ENCODE measurements around the gene ARF6.
"Not testable (repeated sequence)": the region's sequence is repeated elsewhere in the genome, so short reads cannot be mapped to it uniquely, and the experiment has no call there.

ARF6 gene

DNA sequence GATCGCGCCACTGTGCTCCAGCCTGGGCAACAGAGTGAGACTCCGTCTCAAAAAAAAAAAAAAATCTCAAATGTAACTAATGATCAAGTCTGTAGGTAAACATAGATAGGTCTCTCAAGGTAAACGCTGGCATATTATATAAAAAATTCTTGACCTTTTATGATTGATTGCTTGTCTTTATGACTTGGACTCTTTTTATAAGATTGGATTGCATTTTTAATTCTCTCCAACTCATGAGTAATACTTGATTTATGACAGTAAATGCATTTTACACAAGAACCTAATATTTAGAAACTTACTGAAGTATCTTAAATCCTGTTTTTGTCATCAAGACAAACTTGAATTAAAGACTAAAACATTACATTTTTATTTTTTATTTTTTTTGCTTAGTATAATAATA is 16.1 kb downstream of the ARF6 start:
- DNase-seq: no peak

DNA sequence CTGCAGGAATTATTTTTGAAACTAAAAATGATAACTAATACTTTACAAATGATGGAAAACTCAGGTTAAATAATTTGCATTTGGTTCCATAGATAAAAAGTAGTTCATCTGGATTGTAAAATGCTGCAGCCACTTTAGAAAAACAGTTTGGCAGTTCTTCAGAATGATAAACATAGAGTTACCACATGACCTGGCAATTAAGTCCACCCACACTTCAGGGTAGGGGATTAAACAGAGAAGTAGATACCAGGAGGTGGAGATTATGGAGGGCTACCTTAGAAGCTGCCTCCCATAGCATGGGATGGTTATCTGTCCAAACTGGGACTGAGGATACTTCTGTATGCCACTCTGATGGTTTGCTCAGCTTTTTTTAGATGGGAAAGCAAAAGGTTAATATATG is 22.2 kb downstream of the ARF6 start:
- DNase-seq: no peak

DNA sequence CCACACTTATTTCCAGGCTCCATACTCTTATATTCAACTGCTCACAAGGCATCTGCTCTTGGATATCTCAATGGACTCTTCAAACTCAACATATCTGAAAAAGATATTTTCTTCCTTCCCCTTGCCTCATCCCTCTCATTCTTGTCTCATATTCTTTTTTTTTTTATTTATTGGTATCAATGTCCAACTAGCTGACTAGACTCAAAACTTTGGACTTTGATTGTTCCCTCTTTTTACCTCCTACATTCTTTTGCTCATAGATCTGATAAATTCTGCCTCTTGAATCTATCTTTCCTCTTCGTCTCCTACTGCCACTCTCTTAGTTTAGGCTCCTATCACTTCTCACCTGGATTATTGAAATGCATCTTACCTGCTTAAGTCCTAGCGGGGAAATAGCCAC is 25.8 kb downstream of the ARF6 start:
- DNase-seq: no peak

DNA sequence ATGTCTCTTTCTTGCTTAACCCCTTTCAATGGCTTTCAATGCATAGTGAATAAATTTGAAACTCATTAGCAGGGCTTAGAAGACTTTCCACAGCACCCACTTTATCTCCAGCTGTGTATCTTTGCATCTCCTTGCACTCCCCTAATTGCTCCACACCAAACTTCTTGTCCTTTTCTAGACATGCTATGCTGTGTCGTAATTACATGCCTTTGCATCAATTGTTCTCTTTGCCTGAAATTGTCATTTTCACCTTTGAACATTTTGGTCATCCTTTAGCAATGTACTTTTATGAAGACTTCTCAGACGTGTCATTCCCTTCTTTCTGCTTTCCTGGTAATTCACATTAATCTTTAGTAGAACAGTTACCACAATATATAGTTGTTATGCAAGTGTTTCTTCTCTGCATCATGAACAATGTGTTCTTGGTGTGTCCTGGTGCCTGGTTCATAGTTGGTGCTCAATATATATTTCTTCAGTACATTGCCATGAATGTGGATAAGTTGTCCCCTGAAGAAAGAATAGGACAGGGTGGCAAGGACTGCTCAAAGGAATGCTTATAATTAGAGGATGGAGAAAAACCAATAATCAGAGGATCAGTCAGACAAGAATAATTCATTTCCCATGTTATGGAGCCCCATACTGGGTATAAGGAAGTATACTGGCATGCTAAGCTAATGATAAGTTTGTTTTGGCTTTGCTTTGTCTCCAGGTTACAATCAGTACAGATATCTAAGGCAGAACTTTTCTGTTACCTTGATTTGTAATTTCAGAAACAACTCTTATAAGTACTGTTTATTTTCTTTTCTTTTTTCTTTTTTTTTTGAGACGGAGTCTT is 27.2 kb downstream of the ARF6 start:
- no peak for DNase-seq

DNA sequence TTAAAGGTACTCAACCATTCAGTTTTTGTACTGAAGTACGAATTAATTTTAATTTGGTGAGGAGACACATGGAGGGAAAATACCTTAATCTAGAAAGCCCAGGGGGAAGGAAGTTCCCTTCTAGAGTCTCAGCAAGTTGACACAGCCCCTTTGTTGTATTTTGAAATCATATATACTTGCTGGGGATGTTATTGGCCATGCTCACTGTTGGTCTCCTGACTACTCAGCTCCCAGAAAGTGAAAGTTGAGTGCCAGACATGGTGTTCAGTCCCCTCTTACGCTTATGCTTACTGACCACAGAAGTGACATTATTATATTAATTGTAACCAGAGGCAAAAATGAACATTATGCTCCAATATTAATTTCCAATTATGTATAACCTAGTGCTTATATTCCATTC is 28.1 kb downstream of the ARF6 start:
- DNase-seq: no peak

DNA sequence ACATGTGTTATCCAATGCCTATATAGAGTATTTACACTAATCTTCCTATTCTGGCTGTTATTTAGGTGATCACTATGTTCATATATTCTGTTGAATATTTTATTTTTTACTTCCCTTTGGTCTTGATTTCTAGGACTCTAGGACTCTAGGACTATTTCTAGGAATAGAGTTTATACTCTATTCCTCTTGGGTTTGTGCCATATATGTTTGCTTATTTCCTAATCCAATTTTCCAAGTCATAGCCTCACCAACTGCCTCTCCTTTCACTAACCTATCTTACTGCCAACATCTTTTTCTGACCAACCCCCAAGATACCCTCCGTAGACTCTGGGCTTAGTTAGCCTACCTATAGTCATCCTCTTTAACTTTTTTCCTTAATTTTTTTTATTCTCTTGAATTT is 28.5 kb downstream of the ARF6 start:
- DNase-seq: no peak

DNA sequence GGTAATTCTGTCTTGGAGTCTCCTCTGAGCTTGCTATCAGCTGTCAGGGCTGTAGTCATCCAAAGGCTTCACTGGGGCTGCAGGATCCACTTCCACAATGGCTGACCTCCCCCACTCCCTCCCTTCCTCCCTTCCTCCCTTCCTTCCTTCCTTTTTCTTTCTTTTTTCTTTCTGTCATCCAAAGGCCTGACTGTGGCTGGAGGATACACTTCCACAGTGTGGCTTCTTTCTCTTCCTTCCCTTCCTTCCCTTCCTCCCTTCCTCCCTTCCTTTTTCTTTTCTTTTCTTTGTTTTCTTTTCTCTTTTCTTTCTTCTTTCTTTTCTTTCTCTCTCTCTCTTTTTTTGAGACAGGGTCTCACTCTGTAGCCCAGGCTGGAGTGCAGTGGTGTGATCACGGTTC is 30.6 kb downstream of the ARF6 start:
- DNase-seq: no peak

DNA sequence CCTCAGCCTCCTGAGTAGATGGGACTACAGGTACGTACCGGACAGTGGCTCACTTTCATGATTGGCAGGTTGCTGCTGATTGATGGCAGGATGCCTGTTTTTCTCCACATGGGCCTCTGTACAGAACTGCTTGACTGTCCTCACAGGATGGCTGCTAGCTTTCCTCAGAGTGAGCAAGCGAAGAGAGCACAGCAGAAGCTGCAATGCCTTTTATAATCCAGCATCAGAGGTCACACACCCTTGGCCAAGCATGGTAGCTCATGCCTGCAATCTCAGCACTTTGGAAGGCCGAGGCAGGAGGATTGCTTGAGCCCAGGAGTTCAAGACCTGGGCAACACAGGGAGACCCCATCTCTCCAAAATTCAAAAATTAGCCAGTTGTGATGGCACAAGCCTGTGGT is 31.0 kb downstream of the ARF6 start:
- DNase-seq: no peak

DNA sequence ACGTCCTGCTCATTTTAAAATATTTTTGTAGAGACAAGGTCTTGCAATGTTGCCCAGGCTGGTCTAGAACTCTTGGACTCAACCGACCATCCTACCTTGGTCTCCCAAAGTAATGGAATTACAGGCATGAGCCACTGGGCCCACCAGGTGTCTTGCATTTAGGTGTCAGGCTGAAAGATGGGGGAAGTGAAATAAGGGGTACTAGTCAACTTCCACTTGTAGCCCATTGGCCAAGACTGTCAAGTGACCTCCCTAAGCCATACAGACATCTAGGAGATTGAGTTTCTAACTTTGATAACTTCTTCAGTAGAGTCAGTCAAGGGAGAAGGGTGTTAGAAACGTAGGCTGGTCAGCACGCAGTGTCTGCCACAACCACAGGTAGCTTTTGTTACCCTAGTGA is 32.0 kb downstream of the ARF6 start:
- no peak for DNase-seq

DNA sequence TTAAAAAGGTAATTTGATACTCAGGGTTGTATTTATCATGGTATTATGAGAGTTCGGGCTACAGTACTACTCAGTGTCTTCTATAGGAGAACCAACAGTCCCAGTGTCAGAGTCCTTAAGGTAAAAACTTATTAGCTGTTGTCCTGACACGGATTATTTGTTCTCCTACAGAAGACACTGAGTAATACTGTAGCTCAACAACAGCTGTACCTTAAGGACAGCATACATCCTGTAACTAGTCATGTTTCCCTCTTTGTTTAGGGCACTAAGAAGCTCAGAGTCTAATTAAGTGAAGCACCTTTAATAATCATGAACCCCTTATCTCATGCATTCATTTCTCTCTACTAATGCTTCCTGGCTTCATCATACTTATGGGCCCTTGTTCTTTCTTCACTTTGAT is 33.9 kb downstream of the ARF6 start:
- DNase-seq: no peak

DNA sequence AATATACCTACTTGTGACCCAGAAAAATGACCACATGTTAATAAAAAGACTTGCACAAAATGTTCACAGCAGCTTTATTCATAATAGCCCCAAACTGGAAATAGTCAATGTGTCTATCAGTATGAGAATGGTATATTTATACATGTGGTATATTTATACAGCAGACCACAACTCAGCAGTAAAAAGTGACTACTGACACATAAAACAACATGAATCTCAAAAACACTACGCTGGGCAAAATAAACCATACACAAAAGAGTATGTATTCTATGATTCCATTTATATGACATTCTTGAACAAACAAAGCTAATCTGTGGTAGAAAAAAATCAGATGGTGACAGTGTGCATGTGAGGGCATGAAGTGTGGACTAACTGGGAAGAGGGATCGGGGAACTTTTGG is 35.1 kb downstream of the ARF6 start:
- DNase-seq: no peak

DNA sequence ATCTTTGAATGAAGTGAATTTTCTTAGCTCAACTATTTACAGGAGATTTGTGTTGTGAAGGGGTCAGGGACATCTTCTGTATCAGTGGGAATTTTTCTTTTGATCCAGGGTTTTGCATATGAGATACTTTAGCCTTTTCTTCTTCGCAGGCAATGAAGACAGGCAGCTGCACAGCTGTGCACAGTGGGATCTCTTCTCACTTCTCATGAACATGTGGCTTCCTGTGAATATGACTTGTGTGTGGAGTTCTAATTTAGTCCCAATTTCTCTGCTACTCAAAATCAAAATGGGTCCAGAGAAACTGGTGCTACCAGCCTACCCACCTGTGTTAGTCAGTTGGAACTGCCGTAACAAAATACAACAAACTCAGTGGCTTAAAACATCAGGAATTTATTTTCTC is 37.8 kb downstream of the ARF6 start:
- DNase-seq: no peak

DNA sequence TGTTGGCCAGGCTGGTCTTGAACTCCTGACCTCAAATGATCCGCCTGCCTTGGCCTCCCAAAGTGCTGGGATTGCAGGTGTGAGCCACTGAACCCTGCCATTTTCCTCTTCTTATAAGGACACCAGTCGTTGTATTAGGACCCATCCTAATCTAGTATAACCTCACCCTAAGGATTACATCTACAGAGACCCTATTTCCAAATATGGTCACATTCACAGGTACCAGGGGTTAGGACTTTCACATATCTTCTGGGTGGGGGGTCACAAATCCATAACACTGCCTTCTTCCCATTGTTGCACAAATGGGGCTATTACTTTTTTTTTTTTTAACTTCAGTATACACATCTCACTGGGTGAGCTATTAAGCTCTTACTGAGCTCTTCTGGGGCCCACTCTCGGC is 38.6 kb downstream of the ARF6 start:
- no peak for DNase-seq

DNA sequence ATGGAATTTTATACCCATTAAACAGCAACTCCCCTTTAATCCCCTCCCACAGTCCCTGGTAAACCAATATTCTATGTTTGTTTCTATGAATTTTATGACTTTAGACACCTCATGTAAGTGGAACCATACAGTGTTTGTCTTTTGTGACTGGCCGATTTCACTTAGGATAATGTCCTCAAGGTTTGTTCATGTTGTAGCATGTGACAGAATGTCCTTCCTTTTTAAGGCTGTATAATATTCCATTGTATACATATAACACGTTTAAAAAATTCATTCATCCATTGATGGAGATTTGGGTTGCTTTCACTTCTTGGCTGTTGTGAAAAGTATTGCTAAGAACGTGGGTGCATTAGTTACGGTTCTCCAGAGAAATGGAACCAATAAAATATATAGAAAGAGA is 40.2 kb downstream of the ARF6 start:
- DNase-seq: no peak

DNA sequence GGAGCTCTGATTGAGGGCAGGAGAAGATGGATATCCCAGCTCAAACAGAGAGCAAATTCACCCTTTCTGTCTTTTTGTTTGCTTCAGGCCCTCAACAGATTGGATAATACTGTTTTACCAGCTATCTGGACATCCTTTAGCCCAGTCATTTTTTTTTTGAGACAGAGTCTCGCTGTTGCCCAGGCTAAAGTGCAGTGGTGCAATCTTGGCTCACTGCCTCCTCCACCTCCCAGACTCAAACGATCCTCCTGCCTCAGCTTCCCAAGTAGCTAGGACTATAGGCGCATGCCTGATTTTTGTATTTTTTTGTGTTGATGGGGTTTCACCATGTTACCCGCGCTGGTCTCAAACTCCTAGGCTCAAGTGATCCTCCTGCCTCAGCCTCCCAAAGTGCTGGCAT is 40.8 kb downstream of the ARF6 start:
- DNase-seq: no peak

DNA sequence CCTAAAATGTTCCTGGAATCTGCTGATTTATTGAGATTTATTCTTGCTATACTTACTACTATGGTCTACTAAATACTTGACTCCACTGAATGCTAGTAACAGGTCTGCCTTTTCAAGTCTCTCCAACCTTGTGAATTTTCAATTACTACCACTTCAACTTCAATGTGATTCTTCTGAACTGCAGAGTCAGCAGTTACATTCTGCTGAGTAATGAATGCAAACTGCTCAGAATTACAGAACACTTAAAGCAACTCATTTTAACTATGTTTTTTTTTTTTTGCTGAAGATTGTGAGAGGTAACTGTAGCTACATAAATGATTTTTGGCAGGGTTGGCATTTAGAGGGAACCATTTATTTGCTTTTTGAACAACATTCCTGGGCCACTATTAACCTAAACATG is 41.8 kb downstream of the ARF6 start:
- no peak for DNase-seq

DNA sequence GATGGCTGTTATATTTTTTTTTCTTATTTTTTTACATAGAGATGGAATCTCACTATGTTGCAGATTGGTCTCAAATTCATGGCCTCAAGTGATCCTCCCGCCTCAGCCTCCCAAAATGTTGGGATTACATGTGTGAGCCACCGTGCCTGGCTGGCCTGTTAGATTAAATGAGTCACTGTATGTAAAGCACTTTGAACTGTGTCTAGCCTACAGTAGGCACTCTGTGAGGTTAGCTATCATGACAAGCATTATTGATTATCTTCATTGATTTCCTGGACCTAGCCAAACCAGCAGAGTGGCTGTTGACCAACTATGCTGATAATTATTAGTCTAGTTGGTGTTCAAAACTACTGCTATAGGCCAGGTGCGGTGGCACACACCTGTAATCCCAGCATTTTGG is 42.6 kb downstream of the ARF6 start:
- no peak for DNase-seq

DNA sequence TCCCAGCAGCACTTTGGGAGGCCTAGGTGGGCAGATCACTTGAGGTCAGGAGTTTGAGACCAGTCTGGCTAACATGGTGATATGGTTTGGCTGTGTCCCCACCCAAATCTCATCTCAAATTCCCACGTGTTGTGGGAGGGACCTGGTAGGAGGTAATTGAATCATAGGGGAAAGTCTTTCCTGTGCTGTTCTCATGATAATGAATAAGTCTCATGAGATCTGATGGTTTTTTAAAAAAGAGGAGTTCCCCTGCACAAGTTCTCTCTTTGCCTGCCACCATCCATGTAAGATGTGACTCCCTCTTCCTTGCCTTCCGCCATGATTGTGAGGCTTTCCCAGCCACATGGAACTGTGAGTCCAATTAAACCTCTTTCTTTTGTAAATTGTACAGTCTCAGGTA is 43.4 kb downstream of the ARF6 start:
- not testable (repeated sequence) for DNase-seq

DNA sequence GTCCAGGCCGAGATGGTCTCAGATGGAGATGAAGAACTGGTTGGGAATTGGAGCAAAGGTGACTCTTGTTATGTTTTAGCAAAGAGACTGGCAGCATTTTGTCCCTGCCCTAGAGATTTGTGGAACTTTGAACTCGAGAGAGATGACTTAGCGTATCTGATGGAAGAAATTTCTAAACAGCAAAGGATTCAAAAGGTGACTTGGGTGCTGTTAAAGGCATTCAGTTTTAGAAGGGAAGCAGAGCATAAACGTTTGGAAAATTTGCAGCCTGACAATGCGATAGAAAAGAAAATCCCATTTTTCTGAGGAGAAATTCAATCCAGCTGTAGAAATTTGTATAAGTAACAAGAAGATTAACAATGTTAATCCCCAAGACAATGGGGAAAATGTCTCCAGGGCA is 44.0 kb downstream of the ARF6 start:
- not testable (repeated sequence) for DNase-seq

DNA sequence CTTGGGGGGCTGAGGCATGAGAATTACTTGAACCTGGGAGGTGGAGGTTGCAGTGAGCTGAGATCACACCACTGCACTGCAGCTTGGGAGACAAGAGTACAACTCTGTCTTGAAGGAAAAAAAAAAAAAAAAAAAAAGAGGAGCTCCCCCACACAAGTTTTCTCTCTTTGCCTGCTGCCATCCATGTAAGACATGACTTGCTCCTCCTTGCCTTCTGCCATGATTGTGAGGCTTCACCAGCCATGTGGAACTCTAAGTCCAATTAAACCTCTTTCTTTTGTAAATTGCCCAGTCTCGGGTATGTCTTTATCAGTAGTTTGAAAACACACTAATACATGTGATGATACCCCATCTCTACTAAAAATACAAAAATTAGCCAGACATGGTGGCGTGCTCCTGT is 46.3 kb downstream of the ARF6 start:
- not testable (repeated sequence) for DNase-seq

DNA sequence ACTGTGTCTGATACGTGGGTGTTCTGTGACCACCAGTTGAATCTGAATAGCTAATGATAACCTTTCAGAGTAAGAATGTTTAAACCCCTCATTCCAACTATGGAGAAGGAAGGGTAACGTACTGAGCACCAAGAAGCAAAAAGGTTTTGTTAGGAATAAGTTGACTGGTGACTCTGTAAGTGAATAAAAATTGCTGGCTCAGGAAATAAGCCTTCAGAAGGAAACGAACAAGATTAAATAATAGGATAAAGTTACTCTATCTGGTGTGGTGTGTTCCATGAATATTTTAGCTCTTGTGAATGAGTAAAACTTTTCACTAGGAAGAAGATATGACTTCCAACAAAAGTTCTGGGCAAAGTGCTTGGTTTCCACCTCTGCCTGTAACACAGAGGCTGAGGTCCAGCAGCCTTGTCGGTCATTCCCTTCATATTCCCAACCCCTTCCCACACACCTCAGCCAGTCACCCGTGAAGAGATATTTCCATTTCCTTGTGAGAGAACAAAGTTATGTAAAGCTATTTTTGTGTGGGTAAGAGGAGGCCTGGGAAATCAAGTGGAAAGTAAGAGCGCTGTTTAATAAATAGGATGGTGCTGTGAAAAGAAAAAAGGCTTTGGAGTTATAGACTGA is 47.1 kb downstream of the ARF6 start:
- no peak for DNase-seq

DNA sequence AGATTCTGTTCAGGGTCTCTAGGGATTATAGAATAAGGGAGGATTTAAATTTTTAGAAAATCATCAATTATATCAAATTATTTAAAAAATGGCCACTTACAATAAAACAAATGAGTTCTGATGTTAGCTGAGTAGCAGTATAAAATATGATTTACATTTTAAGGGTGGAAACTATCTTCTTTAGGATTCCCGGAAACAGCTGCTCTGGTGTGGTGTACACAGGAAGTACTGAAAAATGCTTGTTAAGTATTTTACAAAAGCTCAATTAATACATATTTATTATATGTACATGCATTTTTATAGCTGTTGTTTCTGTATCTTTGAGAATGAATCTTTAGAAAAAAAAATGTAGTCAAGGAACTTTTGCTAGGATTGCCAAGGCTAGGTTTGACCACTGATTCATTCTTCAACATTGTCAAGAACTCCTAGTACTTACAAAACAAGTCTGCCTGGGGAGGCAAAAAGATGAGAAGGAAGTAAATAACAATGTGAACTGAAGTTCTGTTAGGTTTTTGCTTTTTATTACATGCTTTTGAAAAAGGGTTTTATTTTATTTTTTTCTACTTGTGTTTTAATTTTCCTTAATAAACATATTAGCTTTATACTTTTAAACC is 48.0 kb downstream of the ARF6 start:
- DNase-seq: no peak

DNA sequence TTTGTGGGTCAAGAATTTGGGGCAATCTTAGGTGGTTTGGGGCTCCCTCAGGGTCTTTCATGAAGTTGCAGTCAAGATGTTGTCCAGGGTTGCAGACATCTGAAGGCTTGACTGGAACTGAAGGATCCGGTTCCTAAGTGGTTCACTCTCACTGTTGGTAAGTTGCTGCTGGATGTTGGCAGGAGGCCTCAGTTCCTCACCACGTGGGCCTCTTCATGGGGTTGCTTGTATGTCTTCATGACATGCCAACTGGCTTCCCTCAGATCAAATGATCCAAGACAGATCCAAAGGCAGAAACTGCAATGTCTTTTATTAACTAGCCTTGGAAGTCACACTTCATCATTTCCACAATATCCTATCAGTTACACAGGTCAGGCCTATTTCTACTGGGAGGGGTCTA is 49.2 kb downstream of the ARF6 start:
- no peak for DNase-seq

DNA sequence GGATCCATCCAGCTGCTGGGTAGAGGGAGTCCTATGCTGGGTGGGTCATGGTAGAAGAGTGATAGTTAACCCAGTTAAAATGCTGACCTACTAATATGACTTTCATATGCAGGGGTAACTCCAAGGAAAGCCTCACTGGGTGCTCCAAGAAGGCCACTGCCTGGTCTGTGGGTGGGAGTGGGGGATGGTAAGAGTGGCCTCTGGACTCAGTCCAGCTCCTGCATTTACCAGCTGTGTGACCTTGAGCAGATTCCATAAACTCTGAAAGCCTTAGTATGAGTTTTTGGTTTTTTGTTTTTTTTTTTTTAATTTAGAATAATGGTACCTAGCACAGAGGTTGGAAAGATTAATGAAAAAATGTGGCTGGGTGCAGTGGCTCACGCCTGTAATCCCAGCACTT is 51.6 kb downstream of the ARF6 start:
- DNase-seq: no peak

All from stimulated activated CD8-positive, alpha-beta memory T cell treated with anti-CD3 and anti-CD28 coated beads, Interleukin-4, amount 100 ng/mL, for 48 hours (primary cell).